HG02610 (cell line): ENCODE results near the gene GPR62.
A peak's percentile ranks its signal among the peaks of the same experiment; 100 is the strongest.

Source experiments
- ATAC-seq: cut with Tn5 transposase; IDR thresholded peaks from one replicate; pipeline ENCODE4 v1.9.1; 2021; ENCODE audit warnings: mild to moderate bottlenecking, moderate library complexity; ENCODE audit not compliant: unreplicated experiment

The GPR62 gene

DNA sequence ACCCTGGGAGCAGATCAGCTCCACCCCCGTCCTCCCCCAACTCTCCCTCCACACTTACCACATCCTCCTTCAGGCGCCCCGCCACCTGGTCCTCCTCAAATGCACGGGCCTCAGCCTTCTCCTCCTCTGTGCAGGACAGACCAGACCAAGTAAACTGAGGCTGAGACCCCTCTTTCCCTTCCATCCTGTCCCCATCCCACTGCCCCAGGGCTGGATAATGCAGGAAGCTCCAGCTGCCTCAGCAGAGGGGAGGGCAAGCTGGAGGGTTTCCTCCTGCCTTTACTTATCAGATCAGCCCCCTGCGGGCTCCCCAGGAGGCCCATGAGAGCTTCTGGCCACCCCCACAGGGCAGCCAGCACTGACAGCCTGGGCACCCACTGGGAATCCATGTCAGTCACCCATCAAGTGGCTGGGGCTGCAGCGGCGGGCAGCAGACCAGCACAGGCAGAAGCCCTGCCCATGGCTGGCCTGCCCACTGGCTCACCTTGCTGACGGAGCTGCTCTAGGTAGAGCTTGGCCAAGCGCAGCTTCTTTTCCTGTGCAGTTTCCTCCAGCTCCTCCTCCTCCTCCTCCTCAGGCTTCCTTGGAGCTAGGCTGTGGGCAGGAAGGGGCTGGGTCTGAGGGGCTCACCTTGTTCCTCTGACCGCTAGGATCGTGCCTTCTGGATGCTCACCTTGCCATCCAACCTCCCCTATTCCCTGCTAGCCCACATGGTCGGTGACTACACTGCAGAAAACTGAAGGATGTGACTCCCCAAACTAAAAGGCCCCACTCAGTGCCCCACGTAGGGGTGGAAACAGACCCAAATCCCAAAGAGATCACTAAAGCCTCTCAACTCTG is 17.4 kb upstream of the GPR62 start:
- ATAC-seq: no peak

GRCh38 chr3:51938780-51939425 is 16.3 kb upstream of the GPR62 start:
- no peak for ATAC-seq

GRCh38 chr3:51940648-51941462 is 14.3 kb upstream of the GPR62 start:
- no peak for ATAC-seq

- ATAC-seq: no peak
These were observed 13.8 kb upstream of the GPR62 start for GRCh38 chr3:51941463-51941797.

DNA sequence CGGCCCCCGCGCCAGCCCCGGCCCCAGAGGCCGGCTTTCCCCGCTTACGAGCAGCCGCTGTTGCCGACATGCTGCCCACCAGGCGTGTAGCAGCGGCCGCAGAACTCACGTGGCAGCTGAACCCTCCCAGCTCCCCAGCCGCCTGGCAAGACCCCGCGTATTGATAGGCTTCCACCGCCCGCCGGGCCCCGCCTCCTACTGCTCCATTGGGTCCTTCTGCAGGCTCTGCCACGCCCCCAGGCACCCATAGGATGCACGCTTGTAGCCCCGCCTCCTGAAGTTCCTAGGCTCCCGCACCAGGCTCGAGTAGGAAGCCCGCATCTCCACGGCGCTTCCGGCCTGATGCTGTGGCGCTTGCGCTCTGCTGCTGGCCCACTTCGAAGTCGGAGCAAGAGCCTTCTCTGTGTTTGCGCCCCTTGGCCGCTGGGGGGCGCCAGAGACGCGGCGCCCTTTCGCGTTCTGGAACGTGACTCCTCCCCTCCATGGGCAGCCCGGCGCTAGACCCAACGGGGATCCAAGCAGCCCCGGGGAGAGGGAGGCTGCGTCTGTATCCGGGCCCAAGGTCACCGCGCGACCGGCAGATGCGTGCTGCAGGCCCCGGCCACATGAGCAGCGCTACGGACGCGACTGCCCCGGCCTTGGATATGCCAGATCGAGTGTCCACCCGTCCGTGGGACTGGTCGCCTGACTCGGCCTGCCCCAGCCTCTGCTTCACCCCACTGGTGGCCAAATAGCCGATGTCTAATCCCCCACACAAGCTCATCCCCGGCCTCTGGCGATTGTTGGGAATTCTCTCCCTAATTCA is 13.2 kb upstream of the GPR62 start, which contains the start of the genes PARP3 and RRP9:
Gene PARP3, plus strand, starts transcription at position 566 of the 805 bp plus-strand sequence. CDS start 993 bp downstream, outside the sequence.
Gene RRP9, minus strand, starts transcription at position 107 of the 805 bp plus-strand sequence. Its CDS starts 37 bp downstream, at position 70.
- ATAC-seq: peak; percentile 94

DNA sequence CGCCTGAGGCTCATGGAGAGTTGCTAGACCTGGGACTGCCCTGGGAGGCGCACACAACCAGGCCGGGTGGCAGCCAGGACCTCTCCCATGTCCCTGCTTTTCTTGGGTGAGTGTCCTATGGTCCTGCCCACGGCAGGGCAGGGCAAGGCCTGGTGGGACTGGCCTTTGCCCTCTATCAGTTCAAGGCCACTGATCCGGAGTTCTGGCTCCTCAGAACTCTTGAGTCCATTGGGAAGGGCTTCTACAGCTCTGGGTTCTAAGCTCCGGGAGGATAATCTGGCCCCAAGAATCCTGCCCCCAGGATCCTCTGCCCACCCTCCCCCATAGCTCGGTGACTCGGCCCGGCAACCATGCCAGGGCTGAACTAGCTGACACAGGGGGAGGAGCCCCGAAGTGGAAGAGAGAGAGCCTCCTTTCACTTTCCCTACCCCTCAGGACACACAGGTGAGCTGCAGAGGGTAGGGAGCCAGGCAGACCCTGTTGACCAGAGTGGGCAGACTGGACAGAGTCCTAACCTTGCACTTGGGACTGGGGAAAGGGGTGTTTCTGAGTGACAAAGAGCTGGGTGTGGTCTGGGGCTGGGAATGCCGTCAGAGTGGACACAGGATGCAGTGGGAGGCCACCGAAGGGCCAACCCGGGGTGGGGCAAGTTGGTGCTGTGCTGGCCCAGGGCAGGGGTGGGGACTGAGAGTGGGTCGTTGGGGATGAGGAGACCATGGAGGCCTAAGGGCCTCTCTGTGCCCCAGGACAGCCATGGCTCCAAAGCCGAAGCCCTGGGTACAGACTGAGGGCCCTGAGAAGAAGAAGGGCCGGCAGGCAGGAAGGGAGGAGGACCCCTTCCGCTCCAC is 12.4 kb upstream of the GPR62 start:
- peak; percentile 33 for ATAC-seq

GRCh38 chr3:51943451-51944391 is 11.5 kb upstream of the GPR62 start:
- ATAC-seq: no peak

DNA sequence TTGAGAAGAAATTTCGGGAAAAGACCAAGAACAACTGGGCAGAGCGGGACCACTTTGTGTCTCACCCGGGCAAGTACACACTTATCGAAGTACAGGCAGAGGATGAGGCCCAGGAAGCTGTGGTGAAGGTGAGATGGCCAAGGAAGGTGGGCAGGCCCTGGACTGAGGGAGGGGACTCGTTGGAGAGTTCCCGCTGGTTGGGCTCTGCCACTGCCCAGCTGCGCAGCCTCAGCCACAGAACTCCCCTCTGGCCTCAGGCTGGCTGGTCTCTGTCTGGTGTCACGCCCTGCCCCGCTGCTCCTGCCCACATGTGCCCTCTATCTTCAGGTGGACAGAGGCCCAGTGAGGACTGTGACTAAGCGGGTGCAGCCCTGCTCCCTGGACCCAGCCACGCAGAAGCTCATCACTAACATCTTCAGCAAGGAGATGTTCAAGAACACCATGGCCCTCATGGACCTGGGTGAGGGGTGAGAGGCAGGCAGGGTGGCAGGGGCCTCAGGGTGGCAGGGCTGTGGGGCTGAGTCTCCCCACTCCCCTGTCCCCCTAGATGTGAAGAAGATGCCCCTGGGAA is 10.6 kb upstream of the GPR62 start:
- no peak for ATAC-seq

DNA sequence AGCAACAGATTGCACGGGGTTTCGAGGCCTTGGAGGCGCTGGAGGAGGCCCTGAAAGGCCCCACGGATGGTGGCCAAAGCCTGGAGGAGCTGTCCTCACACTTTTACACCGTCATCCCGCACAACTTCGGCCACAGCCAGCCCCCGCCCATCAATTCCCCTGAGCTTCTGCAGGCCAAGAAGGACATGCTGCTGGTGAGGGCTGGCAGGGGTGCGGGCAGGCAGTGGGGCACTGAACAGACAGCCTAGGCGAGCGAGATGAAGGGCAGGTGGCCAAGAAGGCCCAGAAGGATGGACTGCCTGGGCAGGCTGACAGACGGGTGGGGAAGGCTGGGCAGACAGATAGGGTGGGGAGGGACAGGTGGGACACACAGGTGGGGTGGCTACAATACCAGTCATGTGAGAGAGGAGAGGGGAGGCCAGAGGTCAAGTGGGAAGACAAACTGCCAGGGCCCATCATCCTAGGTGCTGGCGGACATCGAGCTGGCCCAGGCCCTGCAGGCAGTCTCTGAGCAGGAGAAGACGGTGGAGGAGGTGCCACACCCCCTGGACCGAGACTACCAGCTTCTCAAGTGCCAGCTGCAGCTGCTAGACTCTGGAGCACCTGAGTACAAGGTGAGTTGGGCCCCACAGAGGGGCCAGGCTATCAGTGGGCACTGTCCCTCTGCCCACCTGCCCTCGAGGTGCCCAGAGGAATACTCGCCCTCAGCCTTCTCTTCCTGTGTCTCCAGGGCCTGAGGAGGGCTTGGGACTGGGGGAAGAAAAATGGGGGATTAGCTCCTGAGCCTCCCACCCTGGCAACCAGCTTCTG is 9.9 kb upstream of the GPR62 start:
- ATAC-seq: no peak

DNA sequence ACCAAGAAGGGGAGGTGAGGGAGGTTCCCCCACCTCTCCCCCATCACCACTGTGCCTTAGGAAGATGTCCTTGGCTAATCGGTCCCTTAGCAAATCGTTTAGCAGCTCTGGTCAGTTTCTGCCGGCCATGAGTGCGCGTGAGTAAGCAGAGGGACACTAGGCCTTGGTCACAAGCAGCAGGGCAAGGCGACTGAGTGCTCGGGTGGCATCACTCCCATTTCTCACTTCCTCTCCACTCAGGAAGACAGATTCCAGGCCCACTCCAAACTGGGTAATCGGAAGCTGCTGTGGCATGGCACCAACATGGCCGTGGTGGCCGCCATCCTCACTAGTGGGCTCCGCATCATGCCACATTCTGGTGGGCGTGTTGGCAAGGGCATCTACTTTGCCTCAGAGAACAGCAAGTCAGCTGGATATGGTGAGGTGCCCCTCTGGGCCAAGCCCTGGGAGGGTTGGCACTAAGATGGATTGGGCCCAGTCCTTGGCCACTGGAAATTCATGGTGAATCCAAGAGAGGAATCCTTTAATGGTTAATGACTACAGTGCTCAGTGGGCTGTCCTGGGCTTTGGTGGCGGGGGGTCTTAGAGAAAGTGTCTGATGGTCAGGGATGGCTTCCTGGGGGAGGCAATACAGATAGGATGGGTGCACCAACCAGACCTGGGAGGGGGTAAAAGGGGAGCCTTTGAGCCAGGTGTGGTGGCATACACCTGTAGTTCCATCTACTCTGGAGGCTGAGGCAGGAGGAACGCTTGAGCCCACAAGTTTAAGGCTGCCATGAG is 9.1 kb upstream of the GPR62 start:
- ATAC-seq: no peak

DNA sequence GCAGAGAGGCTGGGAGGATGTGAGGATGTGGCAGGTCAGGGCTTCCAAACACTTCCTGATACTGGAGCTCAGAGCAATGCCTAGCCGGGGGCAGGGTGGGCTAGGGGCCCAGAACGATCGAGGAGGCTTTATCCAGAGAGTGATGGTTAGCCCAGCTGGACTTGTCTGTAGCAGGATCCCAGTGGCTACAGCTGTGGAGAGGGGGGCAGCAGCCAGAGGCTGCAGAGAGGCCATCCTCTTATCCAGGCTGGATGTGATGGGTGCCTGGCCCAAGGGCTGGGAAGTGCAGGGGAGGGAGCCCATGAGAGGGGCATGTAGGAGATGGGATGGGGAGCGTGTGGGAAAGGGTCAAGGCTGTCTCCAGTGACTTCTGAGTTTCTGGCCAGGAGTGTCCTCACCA is 8.4 kb upstream of the GPR62 start:
- no peak for ATAC-seq

- no peak for ATAC-seq
These were observed 7.8 kb upstream of the GPR62 start for GRCh38 chr3:51947215-51947900.

GRCh38 chr3:51948016-51948580 is 7.1 kb upstream of the GPR62 start:
- no peak for ATAC-seq

GRCh38 chr3:51949121-51949520 is 6.1 kb upstream of the GPR62 start:
- no peak for ATAC-seq

DNA sequence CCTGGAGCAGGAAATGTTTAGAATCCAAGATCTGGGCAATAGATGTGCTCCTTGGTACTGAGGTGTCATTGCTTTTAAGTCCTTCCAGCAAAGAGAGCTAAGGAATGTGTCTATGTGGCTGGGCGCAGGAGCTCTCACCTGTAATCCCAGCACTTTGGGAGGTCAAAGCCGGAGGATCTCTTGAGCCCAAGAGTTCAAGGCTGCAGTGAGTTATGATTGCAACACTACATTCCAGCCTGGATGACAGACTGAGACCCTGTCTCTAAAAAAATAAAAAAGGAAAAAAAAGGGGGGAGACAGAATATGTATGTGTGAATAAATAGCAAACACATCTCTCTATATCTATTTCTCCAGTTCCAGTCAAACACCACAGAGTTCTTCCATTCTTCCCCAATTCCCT is 4.3 kb upstream of the GPR62 start:
- no peak for ATAC-seq

DNA sequence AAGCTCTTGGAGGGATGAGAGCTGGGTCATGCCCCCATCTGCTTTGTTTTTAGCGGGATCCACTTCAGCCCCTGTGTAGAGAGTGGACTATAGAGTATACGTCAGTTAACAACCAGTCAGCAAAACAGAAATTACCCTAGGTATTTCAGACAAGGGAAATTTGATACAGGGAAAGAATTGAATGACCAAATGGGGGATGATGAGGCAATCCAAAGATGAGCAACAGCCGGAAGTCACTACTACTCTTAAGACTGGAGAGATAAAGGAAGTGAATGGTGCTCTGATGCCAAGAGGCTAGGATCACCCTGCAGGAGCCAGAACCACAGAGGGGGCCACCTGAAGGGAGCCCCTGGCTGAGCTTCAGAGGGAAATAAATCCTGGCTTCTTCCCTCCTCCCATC is 1.7 kb upstream of the GPR62 start:
- ATAC-seq: no peak
